GM18907 (cell line): ENCODE results near the gene SPDEF.

Experiments
- ATAC-seq: cut with Tn5 transposase; IDR thresholded peaks from one replicate; pipeline ENCODE4 v1.9.1; 2021; ENCODE audit warnings: mild to moderate bottlenecking, moderate library complexity; ENCODE audit not compliant: unreplicated experiment

Gene SPDEF

GRCh38 chr6:34564181-34564580, 8.1 kb upstream of the SPDEF start:
- ATAC-seq: no peak

- no peak for ATAC-seq
These were observed 7.4 kb upstream of the SPDEF start for GRCh38 chr6:34563513-34563870.

GRCh38 chr6:34562861-34563512, 6.9 kb upstream of the SPDEF start:
- no peak for ATAC-seq

- no peak for ATAC-seq
These were observed 6.2 kb upstream of the SPDEF start for GRCh38 chr6:34562350-34562749.

GRCh38 chr6:34561227-34561530, 5.0 kb upstream of the SPDEF start:
- ATAC-seq: no peak

- no peak for ATAC-seq
These were observed 4.5 kb upstream of the SPDEF start for GRCh38 chr6:34560366-34561226.

GRCh38 chr6:34559651-34560365, 3.7 kb upstream of the SPDEF start:
- no peak for ATAC-seq

- ATAC-seq: no peak
These were observed 2.1 kb upstream of the SPDEF start for GRCh38 chr6:34558172-34558714.

GRCh38 chr6:34557228-34557627, 1.1 kb upstream of the SPDEF start:
- no peak for ATAC-seq

- ATAC-seq: no peak
These were observed 364 bp upstream of the SPDEF start for GRCh38 chr6:34556493-34556892.

- no peak for ATAC-seq
These were observed 801 bp downstream of the SPDEF start for GRCh38 chr6:34555328-34555727.

- ATAC-seq: no peak
These were observed 1.2 kb downstream of the SPDEF start for GRCh38 chr6:34555007-34555322.

GRCh38 chr6:34554291-34555006, 1.7 kb downstream of the SPDEF start:
- no peak for ATAC-seq

GRCh38 chr6:34553750-34554149, 2.4 kb downstream of the SPDEF start:
- ATAC-seq: no peak

- ATAC-seq: no peak
These were observed 3.0 kb downstream of the SPDEF start for GRCh38 chr6:34553146-34553545.

GRCh38 chr6:34552620-34553019, 3.5 kb downstream of the SPDEF start:
- no peak for ATAC-seq

GRCh38 chr6:34551720-34552119, 4.4 kb downstream of the SPDEF start:
- no peak for ATAC-seq

GRCh38 chr6:34549804-34550202, 6.3 kb downstream of the SPDEF start:
- no peak for ATAC-seq

- no peak for ATAC-seq
These were observed 6.9 kb downstream of the SPDEF start for GRCh38 chr6:34549026-34549803.
